Activated CD4-positive, alpha-beta T cell treated with anti-CD3 and anti-CD28 coated beads for 24 hours (primary cell): Measurements from ENCODE around the gene TP53TG5.

Experiments used
- DNase-seq, 2 donors: peaks; one replicate each; pipeline ENCODE4 v3.0.0-alpha.2; 2020; ENCODE audit warnings: low read depth in 2 of 2

The TP53TG5 gene

DNA sequence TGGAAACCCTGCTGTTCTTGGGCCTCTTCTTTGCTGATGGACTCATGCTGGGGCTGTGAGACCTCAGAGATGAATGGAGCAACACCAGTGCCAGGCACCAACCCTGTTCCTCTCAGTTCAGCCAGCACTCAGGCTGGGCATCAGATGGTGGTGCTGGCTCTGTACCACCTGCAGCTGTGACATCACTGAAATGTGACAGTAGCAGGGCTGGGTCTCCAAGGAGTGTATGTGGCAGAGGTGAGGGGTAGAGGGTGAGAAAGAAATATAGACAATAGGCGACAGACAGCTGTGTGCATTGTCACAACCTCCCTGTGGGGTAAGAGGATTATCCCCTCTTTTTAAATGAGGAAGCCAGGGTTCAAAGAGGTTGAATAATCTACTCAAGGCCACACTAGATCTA lies at the start of gene TP53TG5:
Gene TP53TG5, minus strand, starts transcription at position 135 of the 400 bp plus-strand sequence. Its CDS starts 89 bp downstream, at position 46.
- no peak for DNase-seq

DNA sequence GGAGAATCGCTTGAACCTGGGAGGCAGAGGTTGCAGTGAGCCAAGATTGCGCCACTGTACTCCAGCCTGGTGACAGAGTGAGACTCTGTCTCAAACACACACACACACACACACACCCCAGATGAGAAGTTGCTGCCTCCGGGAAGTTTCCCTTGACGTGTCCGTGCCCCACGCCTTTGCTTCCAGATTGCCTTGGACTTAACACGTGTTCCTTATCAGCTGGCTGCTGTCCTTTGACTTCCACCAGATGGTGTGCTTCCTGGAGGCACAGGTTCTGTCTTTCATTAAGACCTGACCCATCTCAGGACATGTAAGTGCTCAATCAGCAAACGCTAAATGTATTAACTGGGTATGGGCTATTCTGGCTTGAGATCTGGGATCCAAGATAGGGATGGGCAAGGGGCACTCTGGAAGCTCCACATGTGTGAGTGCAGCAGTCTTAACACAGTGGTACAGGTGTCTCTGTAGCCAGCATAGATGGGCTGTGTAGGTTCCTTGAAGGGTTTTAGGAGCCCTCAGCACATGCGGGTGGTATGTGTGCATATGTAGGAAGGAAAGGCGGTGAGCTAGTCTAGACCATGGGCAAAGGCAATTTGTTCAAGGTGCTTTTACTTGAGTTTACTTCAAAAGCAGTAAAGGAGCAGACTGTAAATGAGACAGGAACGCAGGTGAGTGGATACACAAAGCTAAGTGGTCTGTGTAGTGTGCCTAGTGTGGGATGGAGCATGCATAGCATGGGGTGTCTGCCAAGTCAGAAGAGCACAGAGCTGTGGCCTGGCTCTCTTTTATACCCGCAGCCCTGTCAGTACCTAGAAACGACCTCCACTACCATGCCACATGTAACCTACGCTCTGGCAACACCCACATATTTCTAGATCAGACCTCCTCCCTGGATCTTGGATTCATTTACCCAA lies 49.4 kb upstream of the TP53TG5 start:
- DNase-seq: no peak

GRCh38 chr20:45426320-45427016 lies 48.3 kb upstream of the TP53TG5 start:
- no peak for DNase-seq

GRCh38 chr20:45425561-45425960 lies 47.4 kb upstream of the TP53TG5 start:
- no peak for DNase-seq

DNA sequence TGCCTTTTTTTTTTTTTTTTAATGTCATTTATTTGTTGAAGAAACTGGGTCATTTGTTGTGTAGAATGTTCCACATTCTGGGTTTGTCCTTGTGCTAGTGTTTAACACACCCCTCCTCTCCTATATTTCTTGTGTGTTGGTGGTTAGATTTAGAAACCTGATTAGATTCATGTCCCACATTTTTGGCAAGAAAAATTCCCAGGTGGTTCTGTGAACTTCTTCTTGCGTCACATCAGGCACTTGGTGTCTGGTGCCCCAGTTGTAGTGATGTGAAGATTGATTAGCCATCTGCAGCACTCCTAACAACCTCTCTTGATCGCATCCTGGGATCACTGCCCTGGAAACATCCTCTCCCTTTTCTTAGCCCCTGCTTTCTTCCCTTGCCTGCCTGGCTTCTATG lies 45.6 kb upstream of the TP53TG5 start:
- no peak for DNase-seq

- DNase-seq: no peak
Observed at GRCh38 chr20:45420125-45420524, 42.0 kb upstream of the TP53TG5 start.

GRCh38 chr20:45419188-45420091 lies 41.3 kb upstream of the TP53TG5 start:
- no peak for DNase-seq

- DNase-seq: no peak
Observed at GRCh38 chr20:45416917-45417316, 38.8 kb upstream of the TP53TG5 start.

- peak; percentile 73 to 74 for DNase-seq
Observed at GRCh38 chr20:45415822-45416637, 37.9 kb upstream of the TP53TG5 start, which contains the start of gene PIGT. Gene PIGT (plus strand): TSS chr20:45416141. CDS start chr20:45416157, 16 bp downstream.

DNA sequence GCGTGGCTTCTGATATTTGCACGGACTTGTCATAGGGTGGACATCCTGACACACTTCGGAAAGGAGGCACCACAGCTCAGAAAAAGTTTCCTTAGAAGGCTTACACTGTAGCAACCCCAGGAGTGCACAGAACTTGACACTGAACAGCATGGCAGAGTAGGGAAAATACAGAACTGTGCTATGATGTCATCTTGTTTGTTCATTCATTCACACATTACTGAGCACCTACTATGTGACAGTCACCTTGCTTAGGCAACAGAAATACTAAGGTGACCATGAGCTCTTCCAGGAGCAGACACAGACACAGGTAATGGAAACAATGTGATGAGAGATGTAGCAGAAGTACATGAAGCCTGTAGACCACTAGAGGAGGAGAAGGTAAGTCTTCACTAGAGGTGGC lies 35.4 kb upstream of the TP53TG5 start:
- DNase-seq: no peak

- DNase-seq: no peak
Observed at GRCh38 chr20:45412653-45413052, 34.5 kb upstream of the TP53TG5 start.

DNA sequence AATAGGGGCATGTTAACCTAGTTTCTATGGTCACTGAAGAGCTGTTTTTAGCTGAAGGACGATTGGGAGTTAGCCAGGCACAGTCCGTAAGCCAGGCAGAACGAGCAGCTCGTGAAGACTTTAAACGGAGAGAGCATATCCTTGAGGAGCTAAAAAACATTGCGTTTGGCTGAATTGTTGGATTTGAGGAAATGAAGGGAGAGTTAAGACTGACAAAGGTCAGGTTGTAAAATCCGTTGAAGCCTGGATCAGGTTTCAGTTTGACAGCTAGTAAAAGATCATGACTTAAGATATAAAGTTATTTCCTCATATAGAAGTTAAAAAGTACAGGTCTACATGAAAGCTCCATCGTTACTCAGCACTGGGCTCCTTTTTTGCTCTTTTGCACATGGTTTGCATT lies 32.8 kb upstream of the TP53TG5 start:
- DNase-seq: no peak

DNA sequence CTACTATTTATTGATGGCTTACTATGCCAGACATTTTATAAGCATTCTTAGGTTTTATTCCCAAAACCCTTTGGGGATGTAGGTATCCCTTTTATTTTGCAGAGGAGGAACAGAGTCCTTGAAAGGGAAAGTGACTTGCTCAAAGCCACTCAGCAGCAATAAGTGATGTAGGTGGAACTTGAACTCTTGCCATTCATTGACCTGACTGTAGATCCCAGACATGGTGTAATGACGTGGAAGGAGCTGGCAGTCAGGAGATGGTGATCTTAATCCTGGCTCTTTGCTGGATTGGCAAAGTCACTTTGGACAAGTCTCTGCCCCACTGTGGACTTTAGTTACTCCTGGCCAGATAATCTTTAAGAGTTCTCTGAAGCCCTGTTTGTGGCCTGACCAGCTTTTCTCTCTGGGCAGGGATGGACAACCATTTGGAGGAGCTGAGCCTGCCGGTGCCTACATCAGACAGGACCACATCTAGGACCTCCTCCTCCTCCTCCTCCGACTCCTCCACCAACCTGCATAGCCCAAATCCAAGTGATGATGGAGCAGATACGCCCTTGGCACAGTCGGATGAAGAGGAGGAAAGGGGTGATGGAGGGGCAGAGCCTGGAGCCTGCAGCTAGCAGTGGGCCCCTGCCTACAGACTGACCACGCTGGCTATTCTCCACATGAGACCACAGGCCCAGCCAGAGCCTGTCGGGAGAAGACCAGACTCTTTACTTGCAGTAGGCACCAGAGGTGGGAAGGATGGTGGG lies 31.6 kb upstream of the TP53TG5 start:
- DNase-seq: no peak

- no peak for DNase-seq
Observed at GRCh38 chr20:45408646-45409213, 30.6 kb upstream of the TP53TG5 start.

DNA sequence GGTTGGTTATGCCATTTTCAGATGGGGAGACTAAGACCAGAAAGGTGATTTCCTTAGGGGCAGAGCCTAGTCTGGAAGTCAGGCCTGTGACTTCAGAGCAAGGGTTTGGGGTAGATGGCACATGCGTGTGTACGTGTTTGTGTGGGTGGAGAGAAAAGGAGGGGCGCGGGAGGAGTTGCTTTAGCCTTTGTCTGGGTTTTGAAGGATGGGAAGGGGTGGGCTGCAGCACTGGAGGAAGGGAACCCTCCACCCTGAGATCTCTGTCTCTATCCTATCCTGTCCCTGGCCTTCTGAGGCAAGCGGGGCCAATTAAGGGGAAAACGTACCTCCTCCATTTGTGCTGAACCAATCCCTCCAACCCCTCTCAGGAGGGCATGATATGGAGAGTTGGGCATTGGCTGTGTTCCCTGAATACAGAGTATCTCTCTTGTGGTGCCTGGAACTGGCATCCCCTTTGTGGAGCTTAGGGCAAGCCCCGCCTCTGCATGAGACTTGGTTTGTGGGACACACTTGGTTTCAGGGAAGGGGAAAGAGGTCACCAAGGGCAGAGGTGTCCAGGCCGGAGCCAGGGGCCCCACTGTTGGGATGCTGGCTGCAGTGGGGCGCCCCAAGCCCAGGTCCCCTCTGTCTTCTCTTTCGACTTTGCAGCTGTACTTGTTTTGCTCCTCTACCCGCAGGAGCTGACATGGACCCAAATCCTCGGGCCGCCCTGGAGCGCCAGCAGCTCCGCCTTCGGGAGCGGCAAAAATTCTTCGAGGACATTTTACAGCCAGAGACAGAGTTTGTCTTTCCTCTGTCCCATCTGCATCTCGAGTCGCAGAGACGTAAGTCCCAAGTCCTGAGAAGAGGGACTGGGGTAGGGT lies 29.9 kb upstream of the TP53TG5 start, which contains the start of gene DBNDD2:
Gene DBNDD2, plus strand, starts transcription at position 507 of the 863 bp plus-strand sequence. Its CDS starts 179 bp downstream, at position 686.
- DNase-seq: no peak

GRCh38 chr20:45407067-45407745 lies 29.1 kb upstream of the TP53TG5 start:
- DNase-seq: no peak

DNA sequence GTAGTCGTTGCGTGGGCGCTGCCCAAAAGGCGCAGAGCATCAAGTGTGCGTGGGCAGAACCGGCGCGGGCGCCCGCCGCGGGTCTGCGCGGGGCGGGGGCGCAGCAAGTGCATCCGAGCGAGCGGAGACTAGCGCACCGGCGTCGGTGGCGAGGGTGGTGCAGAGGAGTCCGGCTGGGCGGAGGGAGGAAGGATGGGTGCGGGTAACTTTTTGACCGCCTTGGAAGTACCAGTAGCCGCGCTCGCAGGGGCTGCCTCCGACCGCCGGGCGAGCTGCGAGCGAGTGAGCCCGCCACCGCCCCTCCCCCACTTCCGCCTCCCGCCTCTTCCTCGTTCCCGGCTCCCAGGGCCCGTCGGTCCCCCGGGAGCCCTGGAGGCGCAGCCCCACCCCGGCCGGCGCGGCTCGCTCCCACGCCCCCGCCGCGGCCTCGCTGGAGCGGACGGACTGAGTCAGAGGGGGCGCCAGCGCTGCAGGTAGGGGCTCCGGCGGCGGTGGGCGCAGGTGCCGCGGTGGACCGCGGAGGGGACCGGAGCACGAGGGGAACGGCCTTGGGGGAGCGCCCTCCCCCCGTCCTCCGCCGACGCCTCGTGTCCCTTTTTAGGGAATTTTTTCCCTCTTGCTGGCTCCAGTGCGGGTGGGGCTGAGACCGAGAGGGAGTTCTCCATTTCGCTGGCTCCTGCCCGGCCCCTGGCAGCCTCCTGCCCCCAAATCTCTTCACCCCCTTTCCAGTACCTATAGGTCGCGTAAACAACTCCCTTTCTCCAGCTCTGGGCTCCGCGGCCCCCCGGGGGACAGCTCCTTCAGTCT lies 28.3 kb upstream of the TP53TG5 start:
- DNase-seq: peak in 1 of 2 donors; percentile 40
